H1 (cell line): ENCODE results near the gene ACYP2. TPM values are rescaled to one million over a fixed set of nuclear protein-coding genes. Genes with fewer than 3 reads are reported as not detected.

Source experiments
- polyA plus RNA-seq, 7 experiments: library from polyadenylated mRNA; depleted of rRNA in 3 of 7; stranded (reverse) in 5 of 7; unstranded in 2 of 7; fragments of >200 nt in 5 of 7; fragments of 200-250 nt in 2 of 7; gene quantifications; 1 replicate in 5 of 7; 2 replicates in 1 of 7; 4 replicates in 1 of 7; pipeline versions ENCODE4 v1.2.1 to v1.2.3, GENCODE V29; 2011 to 2013; ENCODE audit warnings: missing spikeins in 2 of 7, mixed read lengths in 2 of 7
- total RNA-seq: library from RNA; stranded (reverse); fragmentation: NEBNext Ultra II Directional; extraction: Animal tissue kit (Norgen Biotek cat#: 25700); gene quantifications from 2 replicates; pipeline ENCODE4 v1.2.1, GENCODE V29; 2021
- TF ChIP-seq, protein P1 (sequence below): IDR thresholded peaks from 2 replicates; pipeline ENCODE4 v1.6.1; 2012; ENCODE audit warnings: low read length, inconsistent platforms

The ACYP2 gene
- total and polyA plus RNA-seq, 2 of the 8 experiments (the other 6 are each of a cell fraction or from before 2014, with no cell fraction given), result 3.4 to 4.4 TPM

DNA sequence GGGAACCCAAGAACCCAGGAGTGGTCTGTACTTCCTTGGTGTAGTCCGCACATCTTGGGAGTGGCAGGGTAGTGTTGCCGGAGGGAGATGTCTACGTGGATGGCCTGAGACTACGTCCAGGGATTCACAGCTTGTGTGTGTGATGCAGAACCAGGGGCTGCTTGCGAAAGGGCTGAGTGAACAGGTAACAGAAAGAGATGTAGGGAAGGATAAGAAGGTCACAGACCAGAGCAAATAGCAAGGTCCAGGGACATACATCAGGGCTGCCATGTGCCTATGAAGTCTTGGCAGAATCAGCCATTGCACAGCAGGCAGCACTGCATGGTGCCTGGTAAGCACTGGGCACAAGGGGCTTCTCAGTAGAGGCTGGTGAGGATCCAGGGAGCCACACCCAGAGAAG lies 71.9 kb downstream of the ACYP2 start (continued):
- TF ChIP-seq, protein P1, sequence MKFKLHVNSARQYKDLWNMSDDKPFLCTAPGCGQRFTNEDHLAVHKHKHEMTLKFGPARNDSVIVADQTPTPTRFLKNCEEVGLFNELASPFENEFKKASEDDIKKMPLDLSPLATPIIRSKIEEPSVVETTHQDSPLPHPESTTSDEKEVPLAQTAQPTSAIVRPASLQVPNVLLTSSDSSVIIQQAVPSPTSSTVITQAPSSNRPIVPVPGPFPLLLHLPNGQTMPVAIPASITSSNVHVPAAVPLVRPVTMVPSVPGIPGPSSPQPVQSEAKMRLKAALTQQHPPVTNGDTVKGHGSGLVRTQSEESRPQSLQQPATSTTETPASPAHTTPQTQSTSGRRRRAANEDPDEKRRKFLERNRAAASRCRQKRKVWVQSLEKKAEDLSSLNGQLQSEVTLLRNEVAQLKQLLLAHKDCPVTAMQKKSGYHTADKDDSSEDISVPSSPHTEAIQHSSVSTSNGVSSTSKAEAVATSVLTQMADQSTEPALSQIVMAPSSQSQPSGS, result no peak
- TF ChIP-seq, all 59 proteins: peak for 0
